GM18873 (cell line): Measurements from ENCODE around the gene LGALS7B.
"Not testable (repeated sequence)": the region's sequence is repeated elsewhere in the genome, so short reads cannot be mapped to it uniquely, and the experiment has no call there.

Experiments
- ATAC-seq: cut with Tn5 transposase; IDR thresholded peaks from one replicate; pipeline ENCODE4 v1.9.1; 2021; ENCODE audit warnings: mild to moderate bottlenecking, moderate library complexity, moderate number of reproducible peaks; ENCODE audit not compliant: unreplicated experiment, low FRiP score

The LGALS7B gene

GRCh38 chr19:38788478-38789243 lies at the start of gene LGALS7B:
TSS of gene LGALS7B (plus strand) at chr19:38789200. CDS start at chr19:38789227, 27 bp downstream.
- no peak for ATAC-seq

GRCh38 chr19:38739440-38740256 lies 49.4 kb upstream of the LGALS7B start:
- no peak for ATAC-seq

- no peak for ATAC-seq
Observed at GRCh38 chr19:38740257-38740592, 48.8 kb upstream of the LGALS7B start.

- ATAC-seq = no peak
Observed at GRCh38 chr19:38740932-38741331, 48.1 kb upstream of the LGALS7B start.

- no peak for ATAC-seq
Observed at GRCh38 chr19:38741670-38742069, 47.3 kb upstream of the LGALS7B start.

- no peak for ATAC-seq
Observed at GRCh38 chr19:38742296-38742695, 46.7 kb upstream of the LGALS7B start.

- ATAC-seq = no peak
Observed at GRCh38 chr19:38742906-38743305, 46.1 kb upstream of the LGALS7B start.

GRCh38 chr19:38743394-38744297 lies 45.4 kb upstream of the LGALS7B start:
- ATAC-seq = no peak

- ATAC-seq = no peak
Observed at GRCh38 chr19:38744298-38744681, 44.7 kb upstream of the LGALS7B start, which contains the start of gene CAPN12. TSS of gene CAPN12 (minus strand) at chr19:38744474. CDS start at chr19:38744165, 309 bp downstream.

- ATAC-seq = no peak
Observed at GRCh38 chr19:38744874-38745273, 44.1 kb upstream of the LGALS7B start.

GRCh38 chr19:38745316-38745715 lies 43.7 kb upstream of the LGALS7B start:
- no peak for ATAC-seq

GRCh38 chr19:38753783-38754182 lies 35.2 kb upstream of the LGALS7B start:
- ATAC-seq = not testable (repeated sequence)

GRCh38 chr19:38754196-38754595 lies 34.8 kb upstream of the LGALS7B start:
- not testable (repeated sequence) for ATAC-seq

- no peak for ATAC-seq
Observed at GRCh38 chr19:38759590-38760003, 29.4 kb upstream of the LGALS7B start.

- not testable (repeated sequence) for ATAC-seq
Observed at GRCh38 chr19:38760805-38761517, 28.0 kb upstream of the LGALS7B start.

- not testable (repeated sequence) for ATAC-seq
Observed at GRCh38 chr19:38761884-38762389, 27.1 kb upstream of the LGALS7B start.

GRCh38 chr19:38763795-38764220 lies 25.2 kb upstream of the LGALS7B start:
- ATAC-seq = no peak

GRCh38 chr19:38765214-38765613 lies 23.8 kb upstream of the LGALS7B start:
- no peak for ATAC-seq

- ATAC-seq = no peak
Observed at GRCh38 chr19:38766276-38767047, 22.5 kb upstream of the LGALS7B start.
